ENCODE measurements around the gene LIPJ.

LIPJ gene

GRCh38 chr10:88598055-88598454 lies 11.5 kb downstream of the LIPJ start:
- DNase-seq, result no peak

- DNase-seq, result no peak
Observed at GRCh38 chr10:88608052-88608732, 21.6 kb downstream of the LIPJ start.

DNA sequence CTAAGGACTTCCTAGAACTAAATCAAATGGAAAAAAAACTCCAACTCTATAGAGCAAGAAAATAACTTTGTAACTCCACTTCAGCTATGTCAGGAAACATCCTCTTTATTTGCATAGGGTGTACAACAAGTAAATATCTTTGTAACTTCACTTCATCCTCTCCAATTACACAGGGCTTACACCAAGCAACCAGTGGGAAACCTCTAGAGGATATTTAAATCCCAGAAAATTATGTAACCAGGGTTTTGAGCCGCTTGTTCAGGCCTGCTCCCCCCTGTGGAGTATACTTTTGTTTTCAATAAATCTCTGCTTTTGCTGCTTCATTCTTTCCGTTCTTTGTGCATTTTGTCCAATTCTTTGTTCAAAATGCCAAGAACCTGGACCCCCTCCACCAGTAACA lies 22.2 kb downstream of the LIPJ start:
- DNase-seq, result no peak

DNA sequence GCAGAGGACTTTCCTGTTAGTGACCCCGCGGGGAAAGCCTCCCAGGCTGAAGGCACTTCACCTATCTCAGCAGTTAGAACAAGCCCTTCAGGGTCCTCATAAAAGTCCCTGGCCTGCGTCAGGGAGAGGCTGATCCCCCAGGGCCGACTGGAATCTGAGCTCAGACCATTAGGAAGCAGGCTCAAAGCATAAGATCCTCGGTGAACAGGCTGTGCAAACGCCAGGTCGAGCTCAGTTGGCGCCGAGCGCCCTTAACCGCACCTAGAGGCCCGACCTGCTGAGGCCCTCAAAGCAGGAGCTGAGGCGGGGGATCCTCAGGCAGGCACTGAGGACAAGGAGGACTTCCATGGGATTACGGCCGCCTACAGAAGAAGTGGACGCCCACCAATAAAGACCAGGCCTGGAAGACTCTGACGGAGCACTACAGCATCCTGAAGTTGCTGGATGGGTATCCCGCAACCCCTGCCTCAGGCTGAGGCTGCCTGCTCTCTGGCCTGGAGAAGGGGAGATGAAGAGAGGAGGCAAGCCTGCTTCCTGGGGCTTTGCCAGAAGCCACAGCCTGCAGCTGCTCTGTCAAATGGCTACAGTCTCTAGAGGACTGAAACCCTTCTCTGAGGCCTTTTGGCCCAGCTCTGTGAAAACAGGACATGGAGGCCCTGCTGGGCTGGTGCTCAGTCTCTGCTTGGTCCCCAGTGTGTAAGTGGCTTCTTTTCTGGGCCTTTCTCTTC lies 29.9 kb downstream of the LIPJ start:
- no peak for DNase-seq

GRCh38 chr10:88617772-88618300 lies 31.3 kb downstream of the LIPJ start:
- DNase-seq, result no peak

DNA sequence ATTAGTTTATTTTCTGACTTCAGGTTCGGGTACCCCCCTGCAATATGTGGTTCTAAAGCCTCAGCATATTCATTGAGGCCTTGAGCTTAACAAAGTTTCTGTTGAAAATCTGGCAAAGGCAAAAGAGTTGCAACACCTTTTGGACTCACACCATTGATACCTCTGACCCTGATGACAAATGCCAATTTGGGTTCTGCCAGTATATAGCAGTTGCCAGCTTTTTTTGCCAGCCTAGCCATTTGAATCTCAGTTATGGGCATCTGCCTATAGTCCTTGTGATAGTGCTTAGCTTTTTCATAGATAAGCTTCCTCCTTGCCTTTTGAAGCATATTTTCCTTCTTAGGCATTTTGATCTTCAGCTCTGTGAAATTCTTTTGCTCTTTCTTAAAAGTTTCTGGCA lies 31.9 kb downstream of the LIPJ start:
- no peak for DNase-seq

GRCh38 chr10:88620441-88620840 lies 33.9 kb downstream of the LIPJ start:
- no peak for DNase-seq

DNA sequence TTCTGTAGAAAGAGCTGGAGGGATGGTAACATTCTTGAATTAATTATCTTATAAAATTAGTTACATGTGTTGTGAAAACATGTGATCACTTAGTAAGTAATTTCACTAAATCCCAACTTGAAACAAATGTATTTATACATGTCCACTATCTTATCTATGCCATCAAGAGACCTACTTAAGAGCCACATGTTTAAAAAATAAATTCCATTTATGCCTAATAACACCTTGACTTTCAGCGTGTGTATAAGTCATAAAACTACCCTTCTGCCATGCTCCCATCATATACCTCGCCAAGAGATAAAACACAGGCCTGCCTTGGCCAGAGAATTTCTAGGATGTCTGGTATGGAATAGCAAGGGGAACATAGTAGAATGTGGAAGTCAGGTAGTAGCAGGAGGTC lies 37.3 kb downstream of the LIPJ start:
- no peak for DNase-seq

DNA sequence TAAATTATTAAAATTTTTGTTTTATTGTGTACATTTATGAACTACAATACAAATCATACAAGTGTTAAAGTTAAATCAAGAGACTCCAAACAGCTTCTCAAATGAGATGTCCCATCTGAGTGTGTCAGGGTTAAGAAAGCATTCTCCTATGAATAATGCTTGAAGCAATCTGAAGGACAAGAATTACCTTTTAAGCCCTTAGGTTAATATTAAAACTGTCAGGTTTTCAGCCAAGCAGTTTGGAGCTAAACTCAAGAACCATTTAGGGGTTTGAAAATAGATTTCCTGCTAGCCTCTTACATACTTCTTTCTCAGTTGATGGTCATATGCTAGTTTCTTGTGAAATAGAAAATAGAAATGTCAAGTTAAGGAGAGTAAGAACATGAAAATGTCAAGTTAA lies 38.3 kb downstream of the LIPJ start:
- no peak for DNase-seq

DNA sequence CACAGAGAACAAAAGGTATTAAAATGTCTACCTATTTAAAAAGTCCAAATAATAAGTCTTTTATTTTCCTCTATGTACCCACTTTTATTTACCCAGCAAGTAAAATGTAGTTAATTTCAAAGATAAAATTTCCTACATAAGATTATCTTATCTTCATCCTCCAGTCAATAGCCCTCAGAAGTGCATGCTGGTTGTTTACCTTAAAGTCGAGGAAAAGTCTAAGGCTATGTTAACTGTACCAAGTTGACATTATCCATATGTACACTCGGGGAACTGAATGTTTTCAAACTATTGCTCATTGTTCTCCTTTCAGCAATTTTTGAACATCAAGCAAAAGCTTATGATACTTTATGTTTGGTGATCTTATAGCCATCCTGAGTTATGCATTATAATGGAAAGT lies 53.6 kb downstream of the LIPJ start:
- no peak for DNase-seq

DNA sequence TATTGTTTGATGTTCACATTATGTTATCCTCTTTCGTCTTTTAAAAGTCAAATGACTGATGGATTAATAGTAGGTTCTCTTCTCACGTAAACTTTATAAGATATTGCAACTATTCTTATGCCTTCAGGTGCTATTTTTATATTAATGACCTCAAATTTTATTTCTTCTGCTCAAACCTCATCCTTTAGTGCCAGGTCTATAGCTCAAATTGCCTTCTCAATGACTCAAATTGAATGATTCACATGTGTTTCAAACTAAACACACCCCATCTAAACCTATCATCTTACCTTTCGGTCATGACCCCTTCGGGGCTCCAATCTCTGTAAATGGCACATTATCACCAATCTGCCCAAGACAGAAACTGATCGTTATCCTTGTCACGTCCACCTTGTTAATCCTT lies 55.6 kb downstream of the LIPJ start:
- DNase-seq, result no peak

DNA sequence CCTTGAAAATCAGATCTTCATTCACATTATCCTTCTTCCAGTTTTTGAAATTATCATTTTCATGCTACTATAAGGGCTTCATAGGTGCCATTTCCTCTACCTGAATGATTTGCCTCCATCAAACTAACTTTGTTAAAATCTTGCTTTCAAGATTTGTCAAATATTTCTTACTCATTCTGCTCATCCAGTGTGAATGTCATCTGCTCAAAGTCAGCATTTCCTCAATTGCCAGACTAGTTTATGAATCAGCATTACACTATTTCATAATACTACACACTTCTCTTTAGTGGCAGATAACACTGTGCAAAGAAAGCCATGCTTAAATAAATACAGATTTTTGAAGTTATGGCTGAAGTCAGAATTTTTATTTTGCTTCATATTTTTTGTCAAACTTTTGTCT lies 56.4 kb downstream of the LIPJ start:
- no peak for DNase-seq

DNA sequence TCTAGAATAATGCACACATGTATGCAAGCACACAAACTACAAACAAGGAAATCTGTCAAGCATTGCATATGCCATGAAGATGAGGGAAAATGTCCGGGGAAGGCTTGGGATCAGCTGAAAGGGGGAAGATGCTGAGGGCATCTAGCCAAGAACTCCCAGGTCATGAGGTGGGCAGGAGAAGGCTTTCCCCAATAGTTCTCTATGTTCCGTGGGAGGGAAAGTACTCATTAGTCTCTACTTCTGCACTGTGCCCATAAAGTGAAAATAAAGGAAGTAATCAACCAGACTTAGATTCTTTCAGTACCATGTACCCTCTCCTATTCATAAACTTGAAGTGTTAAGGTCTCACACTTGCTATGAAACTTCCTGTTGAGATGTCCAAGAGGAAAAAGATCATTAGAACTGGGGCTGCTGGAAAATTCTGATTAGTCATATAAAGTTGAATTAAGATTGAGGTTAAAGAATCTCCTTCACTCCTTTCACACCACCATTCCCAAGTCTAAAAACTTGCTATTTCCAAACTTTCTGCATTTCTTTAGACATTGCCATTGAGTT lies 60.6 kb downstream of the LIPJ start:
- DNase-seq, result no peak

GRCh38 chr10:88651101-88651551 lies 64.6 kb downstream of the LIPJ start:
- DNase-seq, result no peak

- no peak for DNase-seq
Observed at GRCh38 chr10:88652616-88653015, 66.1 kb downstream of the LIPJ start.
